GM13977 (cell line): Measurements from ENCODE around the gene SYT2.

Source experiments
- DNase-seq: peaks from one replicate; pipeline ENCODE4 v3.0.0; 2012; ENCODE audit warnings: low spot score
- CTCF ChIP-seq: IDR thresholded peaks from 2 replicates; pipeline ENCODE4 v1.5.1; 2012; ENCODE audit warnings: mild to moderate bottlenecking, control low read depth; ENCODE audit not compliant: insufficient read depth; ENCODE audit errors: extremely low read depth, missing control alignments
- in situ Hi-C: fragments of 300-500 bp; cut with MboI; formaldehyde crosslinking; loops from one replicate; pipeline ENCODE4 v1.12.0; 2022; ENCODE audit warnings: low sequenced_read_pairs, low pct_unique_long_range_greater_than_20kb, mixed read lengths, inconsistent platforms; ENCODE audit not compliant: unreplicated experiment

The SYT2 gene

DNA sequence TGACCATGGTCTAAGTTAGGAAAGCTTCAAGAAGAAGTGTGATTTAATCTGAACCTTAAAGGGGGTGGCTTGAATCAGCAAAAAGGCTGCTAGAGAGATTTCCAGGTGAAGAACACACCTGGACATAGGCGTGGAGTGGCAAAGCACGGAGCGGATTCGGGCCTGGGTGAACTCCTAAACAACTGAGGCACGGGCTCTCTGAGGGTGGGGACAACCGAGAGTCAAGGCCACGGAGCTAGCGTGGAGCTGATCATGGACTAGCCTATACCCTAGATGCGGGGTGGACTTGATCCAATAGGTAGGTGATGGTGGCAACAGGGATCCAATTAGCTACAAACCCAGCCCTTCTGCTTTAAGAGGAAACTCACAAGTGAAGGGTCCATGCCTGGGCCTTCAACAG lies 27.8 kb downstream of the SYT2 start:
- DNase-seq, result no peak
- in situ Hi-C loops, result no loop called here
- TF ChIP-seq CTCF, result no peak

GRCh38 chr1:202681736-202682420 lies 28.4 kb downstream of the SYT2 start:
- in situ Hi-C loops, result no loop called here
- DNase-seq, result no peak
- TF ChIP-seq CTCF, result no peak

GRCh38 chr1:202680586-202681352 lies 29.5 kb downstream of the SYT2 start:
- TF ChIP-seq CTCF, result no peak
- no peak for DNase-seq
- in situ Hi-C loops, result no loop called here

- no peak for TF ChIP-seq CTCF
- DNase-seq, result no peak
- in situ Hi-C loops, result no loop called here
Measured at GRCh38 chr1:202679406-202680177, 30.7 kb downstream of the SYT2 start.

GRCh38 chr1:202677433-202677832 lies 32.8 kb downstream of the SYT2 start:
- no peak for DNase-seq
- TF ChIP-seq CTCF, result no peak
- in situ Hi-C loops, result no loop called here

- no peak for DNase-seq
- in situ Hi-C loops, result no loop called here
- no peak for TF ChIP-seq CTCF
Measured at GRCh38 chr1:202673531-202673930, 36.7 kb downstream of the SYT2 start.
